Mesothelial cell of epicardium (in vitro differentiated cells): ENCODE data around the gene PPFIA4. TPM values are rescaled to one million over a fixed set of nuclear protein-coding genes. Genes with fewer than 3 reads are reported as not detected.
A peak's percentile ranks its signal among the peaks of the same experiment; 100 is the strongest.

Experiments used
- DNase-seq, 2 experiments: peaks; one replicate each; pipeline ENCODE4 v3.0.0; 2021; ENCODE audit warnings: low spot score in 2 of 2; ENCODE audit not compliant: unreplicated experiment in 2 of 2
- H3K27ac Mint-ChIP-seq: 2 replicates; pipeline ENCODE4 v1.8.0; 2021; ENCODE audit warnings: mixed read lengths
- H3K27me3 Mint-ChIP-seq: 2 replicates; pipeline ENCODE4 v1.8.0; 2021; ENCODE audit warnings: low read depth, mixed read lengths
- H3K36me3 Mint-ChIP-seq: 2 replicates; pipeline ENCODE4 v1.8.0; 2021; ENCODE audit warnings: mixed read lengths
- H3K4me1 Mint-ChIP-seq: 2 replicates; pipeline ENCODE4 v1.8.0; 2021; ENCODE audit warnings: mixed read lengths
- H3K4me3 Mint-ChIP-seq: 2 replicates; pipeline ENCODE4 v1.8.0; 2021; ENCODE audit warnings: mild to moderate bottlenecking, moderate library complexity, mixed read lengths
- H3K9me3 Mint-ChIP-seq: 2 replicates; pipeline ENCODE4 v1.8.0; 2021; ENCODE audit warnings: mixed read lengths
- total RNA-seq: library from RNA; stranded (reverse); gene quantifications from 3 replicates; pipeline ENCODE4 v1.2.1, GENCODE V29; 2021
- TF ChIP-seq, protein P1 (sequence below): fragments of 200-600 bp; sonication (generic); IDR thresholded peaks from one replicate; pipeline ENCODE4 v1.5.0; 2021; ENCODE audit warnings: antibody characterized with exemption; ENCODE audit not compliant: unreplicated experiment

Gene PPFIA4
- total RNA-seq, 1 donor from 2014 or later, result 35.3 TPM

DNA sequence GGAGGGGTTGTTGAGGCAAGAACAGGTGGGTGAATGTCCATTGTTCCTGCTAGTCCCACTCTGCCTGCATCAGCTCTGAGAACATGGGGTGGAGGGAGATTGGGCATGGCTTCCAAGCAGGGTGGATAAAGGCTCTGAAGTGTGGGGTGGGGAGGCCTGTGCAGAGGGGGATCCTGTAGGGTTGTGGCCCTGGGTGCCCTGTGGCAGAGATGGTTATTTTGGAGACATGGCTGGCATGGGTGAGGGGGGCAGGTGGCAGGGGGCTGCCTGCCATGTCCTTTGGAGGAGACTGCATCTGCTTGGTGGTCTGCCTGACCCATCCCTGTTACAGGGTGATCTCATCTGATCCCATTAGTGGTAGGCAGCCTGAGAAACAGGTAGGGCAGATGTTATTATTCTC, 48.3 kb downstream of the PPFIA4 start:
- Mint-ChIP-seq H3K27ac (no peak overlapping the region), H3K36me3 (peaks cover 11% of the 10 kb centered on the region), H3K9me3 (no peaks in the 10 kb centered on the region), H3K27me3 (peaks cover 65% of the 10 kb centered on the region), H3K4me1 (peaks cover 6% of the 10 kb centered on the region), H3K4me3 (no peak overlapping the region)
- TF ChIP-seq, protein P1, sequence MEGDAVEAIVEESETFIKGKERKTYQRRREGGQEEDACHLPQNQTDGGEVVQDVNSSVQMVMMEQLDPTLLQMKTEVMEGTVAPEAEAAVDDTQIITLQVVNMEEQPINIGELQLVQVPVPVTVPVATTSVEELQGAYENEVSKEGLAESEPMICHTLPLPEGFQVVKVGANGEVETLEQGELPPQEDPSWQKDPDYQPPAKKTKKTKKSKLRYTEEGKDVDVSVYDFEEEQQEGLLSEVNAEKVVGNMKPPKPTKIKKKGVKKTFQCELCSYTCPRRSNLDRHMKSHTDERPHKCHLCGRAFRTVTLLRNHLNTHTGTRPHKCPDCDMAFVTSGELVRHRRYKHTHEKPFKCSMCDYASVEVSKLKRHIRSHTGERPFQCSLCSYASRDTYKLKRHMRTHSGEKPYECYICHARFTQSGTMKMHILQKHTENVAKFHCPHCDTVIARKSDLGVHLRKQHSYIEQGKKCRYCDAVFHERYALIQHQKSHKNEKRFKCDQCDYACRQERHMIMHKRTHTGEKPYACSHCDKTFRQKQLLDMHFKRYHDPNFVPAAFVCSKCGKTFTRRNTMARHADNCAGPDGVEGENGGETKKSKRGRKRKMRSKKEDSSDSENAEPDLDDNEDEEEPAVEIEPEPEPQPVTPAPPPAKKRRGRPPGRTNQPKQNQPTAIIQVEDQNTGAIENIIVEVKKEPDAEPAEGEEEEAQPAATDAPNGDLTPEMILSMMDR, result no peak
- DNase-seq, result no peak

DNA sequence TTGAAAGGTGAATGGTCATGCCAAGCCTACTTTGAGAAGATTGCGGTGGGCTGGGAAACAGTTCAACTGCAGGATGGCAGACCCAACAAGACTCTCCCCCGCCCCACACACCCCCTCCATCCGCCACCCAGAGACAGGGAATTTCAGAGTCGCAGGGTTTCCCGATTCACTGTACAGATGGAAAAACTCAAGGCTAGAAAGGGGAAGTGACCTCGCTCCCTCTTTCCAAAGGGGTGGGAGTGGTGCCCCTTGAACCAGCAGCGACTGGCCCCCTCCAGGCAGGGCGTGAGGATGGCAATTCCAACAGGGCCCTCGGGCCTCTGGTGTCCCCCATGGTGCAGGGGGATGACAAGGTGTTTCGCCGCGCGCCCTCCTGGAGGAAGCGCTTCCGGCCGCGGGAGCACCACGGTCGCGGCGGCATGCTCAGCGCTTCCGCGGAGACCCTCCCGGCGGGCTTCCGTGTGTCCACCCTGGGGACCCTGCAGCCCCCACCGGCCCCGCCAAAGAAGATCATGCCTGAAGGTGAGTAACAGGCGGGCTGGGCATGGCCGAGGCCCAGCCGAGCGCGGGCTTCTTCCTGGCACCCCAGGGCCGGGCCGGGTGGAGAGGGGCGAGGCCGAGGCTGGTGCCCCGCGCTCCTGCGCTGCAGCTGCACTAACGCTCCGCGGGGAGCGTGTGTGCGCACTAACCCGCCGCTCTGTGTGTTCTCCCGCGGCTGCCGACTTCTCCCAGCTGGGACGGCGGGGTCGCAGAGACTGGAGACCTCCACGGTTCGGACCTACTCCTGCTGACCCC, 49.1 kb downstream of the PPFIA4 start:
- Mint-ChIP-seq H3K9me3 (no peaks in the 10 kb centered on the region), H3K4me1 (peaks cover 2% of the 10 kb centered on the region), H3K27me3 (peaks cover 70% of the 10 kb centered on the region), H3K36me3 (peaks cover 11% of the 10 kb centered on the region), H3K4me3 (no peak overlapping the region), H3K27ac (no peak overlapping the region)
- DNase-seq, result no peak
- TF ChIP-seq, protein P1, result no peak

DNA sequence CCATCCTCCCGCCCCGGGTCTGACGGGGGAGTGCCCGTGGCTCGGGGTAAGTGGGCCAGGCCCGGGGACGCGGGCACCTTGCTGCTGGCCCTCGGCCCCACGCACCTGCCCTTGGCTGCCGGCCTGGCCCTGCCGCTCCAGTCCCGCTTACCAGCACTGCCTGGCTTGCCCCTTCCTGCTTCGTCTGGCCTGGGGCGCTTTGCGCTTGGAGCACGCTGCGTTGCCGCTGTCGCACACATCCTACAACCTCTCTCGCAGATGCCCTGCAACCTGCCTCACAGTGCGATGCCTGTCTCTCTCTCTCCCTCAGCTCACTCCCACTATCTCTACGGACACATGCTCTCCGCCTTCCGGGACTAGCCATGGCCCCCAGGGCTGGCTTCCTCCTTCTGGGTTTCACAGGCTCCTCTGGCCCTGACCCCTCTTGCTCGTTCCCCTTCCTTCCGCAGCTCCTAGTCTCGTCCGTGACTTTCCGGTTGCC, 49.8 kb downstream of the PPFIA4 start:
- TF ChIP-seq, protein P1, result no peak
- peaks cover 70% of the 10 kb centered on the region for H3K27me3 Mint-ChIP-seq
- H3K36me3 Mint-ChIP-seq, result peaks cover 11% of the 10 kb centered on the region
- no peak overlapping the region for H3K27ac Mint-ChIP-seq
- H3K9me3 Mint-ChIP-seq, result no peaks in the 10 kb centered on the region
- no peak for DNase-seq
- peaks cover under 1% of the 10 kb centered on the region for H3K4me1 Mint-ChIP-seq
- H3K4me3 Mint-ChIP-seq, result peak overlapping the region; percentile 52

DNA sequence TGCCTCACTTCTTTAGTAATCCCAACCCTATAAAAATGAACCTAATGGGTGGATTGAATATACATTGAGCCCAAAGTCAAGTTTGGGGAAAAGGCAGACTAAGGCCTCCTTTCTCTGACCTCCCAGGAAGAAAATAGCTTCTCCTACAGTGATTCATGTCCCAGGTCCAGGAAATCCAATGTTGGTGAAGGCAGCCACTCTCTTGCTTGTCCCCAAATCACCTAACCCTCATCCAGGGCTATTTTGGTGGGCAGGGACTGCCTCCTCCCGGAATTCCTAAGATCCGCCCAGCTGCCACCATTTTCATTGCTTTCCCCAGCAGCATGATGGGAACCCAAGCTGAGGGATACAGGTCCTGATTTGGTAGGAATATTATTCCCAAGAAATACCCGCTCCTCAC, 51.1 kb downstream of the PPFIA4 start:
- no peak overlapping the region for H3K27ac Mint-ChIP-seq
- no peak overlapping the region for H3K4me3 Mint-ChIP-seq
- H3K4me1 Mint-ChIP-seq, result peaks cover 12% of the 10 kb centered on the region
- peaks cover 5% of the 10 kb centered on the region for H3K36me3 Mint-ChIP-seq
- TF ChIP-seq, protein P1, result no peak
- H3K9me3 Mint-ChIP-seq, result no peaks in the 10 kb centered on the region
- DNase-seq, result no peak
- peaks cover 67% of the 10 kb centered on the region for H3K27me3 Mint-ChIP-seq

DNA sequence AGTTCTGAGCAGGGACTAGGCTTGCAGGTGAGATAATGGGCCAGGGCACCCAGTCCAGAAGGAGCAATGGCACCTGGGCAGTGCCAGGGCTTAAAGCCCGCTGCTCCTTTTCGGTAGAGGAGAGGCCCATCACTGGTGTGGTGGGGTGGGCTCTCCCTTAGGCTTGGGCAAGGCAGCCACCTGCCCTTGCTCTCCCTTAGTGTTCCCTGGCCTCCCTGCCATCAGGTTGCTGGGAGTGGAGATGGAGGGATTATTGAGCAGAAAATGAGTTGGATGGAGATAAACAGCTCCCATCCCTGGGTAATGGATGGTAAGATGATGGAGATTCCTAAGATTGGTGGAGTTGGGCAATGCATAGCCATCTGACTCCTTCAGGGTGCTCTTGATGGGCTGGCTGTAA, 51.7 kb downstream of the PPFIA4 start:
- H3K27ac Mint-ChIP-seq, result no peak overlapping the region
- no peak overlapping the region for H3K4me3 Mint-ChIP-seq
- peaks cover 64% of the 10 kb centered on the region for H3K27me3 Mint-ChIP-seq
- TF ChIP-seq, protein P1, result no peak
- peaks cover 14% of the 10 kb centered on the region for H3K4me1 Mint-ChIP-seq
- no peak for DNase-seq
- peaks cover 4% of the 10 kb centered on the region for H3K36me3 Mint-ChIP-seq
- H3K9me3 Mint-ChIP-seq, result no peaks in the 10 kb centered on the region
